T-helper 2 cell treated with Interferon-gamma antibody and Interleukin-4, amounts not matched to agents 100 ng/mL and 5 ng/mL, for 36 hours (primary cell): Measurements from ENCODE around the gene DNAH6. TPM values are rescaled to one million over a fixed set of nuclear protein-coding genes. Genes with fewer than 3 reads are reported as not detected.

ENCODE experiments used
- intact Hi-C: fragments of 100-400 bp; cut with micrococcal nuclease; formaldehyde crosslinking; loops from one replicate; pipeline ENCODE4 v1.15.1; 2023
- total RNA-seq: library from RNA; stranded (reverse); gene quantifications from 2 replicates; pipeline ENCODE4 v1.2.3, GENCODE V29; 2022

Gene DNAH6
- total RNA-seq, 1 donor from 2014 or later: 0.23 TPM

- intact Hi-C loops: no loop called here
These were observed 345.2 kb downstream of the DNAH6 start for GRCh38 chr2:84861539-84861938.

DNA sequence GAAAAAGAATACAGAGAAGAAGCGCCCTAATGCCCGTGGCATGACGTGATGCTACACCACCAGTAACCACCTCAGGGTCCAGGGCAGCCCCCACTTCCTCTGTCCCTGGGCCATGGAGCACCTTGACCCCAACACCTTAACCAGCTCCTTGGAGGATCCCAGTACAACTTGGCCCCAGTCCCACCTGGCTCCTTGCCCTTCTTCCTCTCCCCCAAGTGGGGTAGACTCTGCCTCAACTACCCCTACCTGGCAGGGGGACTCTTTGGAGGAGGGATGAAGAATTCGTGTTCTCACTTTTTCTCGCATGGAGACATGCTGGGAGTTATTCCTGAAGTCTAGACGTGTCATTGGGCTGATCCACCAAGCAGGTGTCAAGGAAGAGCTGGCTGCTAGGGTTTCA is 345.7 kb downstream of the DNAH6 start:
- intact Hi-C loops: no loop called here

DNA sequence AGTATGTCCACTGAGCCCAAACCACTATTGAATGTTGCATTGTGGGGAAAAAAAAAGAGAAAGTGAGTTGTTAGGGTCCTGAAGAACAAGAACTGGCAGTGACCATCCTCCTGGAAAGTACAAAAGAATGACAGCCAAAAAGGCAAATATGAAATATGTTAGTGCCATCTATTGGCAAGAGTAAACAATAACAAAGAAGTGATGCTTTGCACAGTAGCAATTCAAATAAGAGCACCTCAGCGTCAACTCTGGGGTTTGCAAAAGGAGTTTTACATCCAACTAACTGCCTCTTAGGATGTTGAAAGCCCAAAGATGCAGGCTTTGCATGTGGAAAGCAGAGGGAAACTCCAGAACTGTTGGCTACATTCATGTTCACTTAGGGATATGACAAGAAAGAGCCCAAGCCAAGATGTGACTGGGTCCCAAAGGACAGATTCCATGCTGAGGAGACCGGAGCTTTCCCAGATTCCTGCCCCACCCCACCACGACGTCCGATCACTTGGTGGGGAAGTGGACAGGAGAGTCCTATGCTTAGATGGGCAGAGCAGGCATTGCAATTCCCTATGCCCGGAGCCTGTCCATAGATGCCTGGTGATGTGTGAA is 349.0 kb downstream of the DNAH6 start:
- intact Hi-C loops: loop anchor here (1.0 to 5.0 kb wide), 4 partner anchors 17 to 370 kb away; no protein-coding TSS in a partner anchor

DNA sequence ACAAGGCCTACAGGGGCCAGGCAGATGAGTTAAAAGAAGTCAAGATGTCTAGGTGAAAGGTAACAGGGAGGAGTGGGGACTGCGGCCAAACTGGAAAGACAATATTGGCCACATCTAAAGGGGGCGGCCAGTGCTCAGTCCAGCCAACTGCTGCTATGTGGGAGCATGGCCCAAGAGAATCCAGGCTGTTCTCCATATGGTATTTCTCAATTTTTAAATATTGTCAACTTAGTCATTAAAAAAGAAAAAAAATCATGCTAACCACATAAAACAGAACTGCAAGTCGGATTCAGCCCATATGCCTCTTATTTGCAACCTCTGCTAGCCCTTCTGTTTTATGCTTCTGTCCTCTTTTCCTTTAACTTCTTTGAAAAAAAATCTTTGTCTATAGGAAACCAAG is 349.8 kb downstream of the DNAH6 start:
- intact Hi-C loops: loop anchor here (5.0 kb wide), 2 partner anchors 124 to 234 kb away; no protein-coding TSS in a partner anchor

- intact Hi-C loops: loop anchor here (5.0 kb wide), 2 partner anchors 126 to 236 kb away; no protein-coding TSS in a partner anchor
These were observed 352.0 kb downstream of the DNAH6 start for GRCh38 chr2:84868327-84868726.

Other genes with a start within 250 kb of the DNAH6 start
- 73.6 and 75.6 TPM in 2 replicates for gene SUCLG1, start 57.2 kb upstream of the DNAH6 start, total RNA-seq